ENCODE measurements around the gene DPEP3. TPM values are rescaled to one million over a fixed set of nuclear protein-coding genes. Genes with fewer than 3 reads are reported as not detected.
"Not testable (repeated sequence)": the region's sequence is repeated elsewhere in the genome, so short reads cannot be mapped to it uniquely, and the experiment has no call there.

DPEP3 gene
- total RNA-seq, 4 donors from 2014 or later: not detected

GRCh38 chr16:67977005-67977404 is 3.3 kb downstream of the DPEP3 start:
- TF ChIP-seq CTCF (IDR thresholded peaks at IDR 0.05) (no peak), POLR2A (IDR thresholded peaks at IDR 0.05) (no peak)
- 0 to 50% methylated on average over 1 to 2 of the region's 5 CpGs for WGBS, 2 donors
- H3K27me3 ChIP-seq: peaks cover 0 to 23% (median 0%) of the 10 kb centered on the region in 4 donors
- no peaks in the 10 kb centered on the region for H3K36me3 ChIP-seq
- no peaks in the 10 kb centered on the region for H3K4me1 ChIP-seq
- no peak for DNase-seq
- no peak overlapping the region for H3K4me3 ChIP-seq
- H3K9me3 ChIP-seq: no peaks in the 10 kb centered on the region
- intact Hi-C loops (cut with DNase I): no loop called here
- H3K27ac ChIP-seq: no peak overlapping the region

DNA sequence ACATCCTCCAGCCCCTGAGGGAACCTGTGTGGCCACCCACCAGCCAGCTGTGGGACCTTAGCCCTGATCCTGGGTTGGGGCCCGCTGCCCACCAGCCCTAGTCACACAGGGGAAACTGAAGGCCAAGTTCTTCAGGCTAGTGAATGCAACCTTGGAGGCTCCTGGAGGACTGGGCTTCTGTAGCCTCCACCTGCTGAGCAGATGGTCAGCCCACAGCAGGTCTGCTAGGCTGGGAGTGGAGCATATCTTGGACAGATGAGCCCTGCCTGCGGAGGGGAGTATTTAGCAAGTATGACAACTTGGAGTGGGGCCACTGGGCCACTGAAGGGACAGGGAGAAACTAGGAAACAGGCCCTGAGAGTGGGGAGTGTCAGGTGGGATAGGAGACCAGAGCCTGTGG is 4.1 kb downstream of the DPEP3 start:
- 75% methylated on average over 1 of the region's 2 CpGs; no CpG with 5 or more reads in 1 of the 2 donors for WGBS, 2 donors
- TF ChIP-seq CTCF (IDR thresholded peaks at IDR 0.05) (no peak), POLR2A (IDR thresholded peaks at IDR 0.05) (no peak)
- H3K9me3 ChIP-seq: no peaks in the 10 kb centered on the region
- no peak overlapping the region for H3K4me3 ChIP-seq
- no peak overlapping the region for H3K27ac ChIP-seq
- no peaks in the 10 kb centered on the region for H3K4me1 ChIP-seq
- intact Hi-C loops (cut with DNase I): no loop called here
- DNase-seq: no peak
- peaks cover 0 to 23% (median 0%) of the 10 kb centered on the region in 4 donors for H3K27me3 ChIP-seq
- no peaks in the 10 kb centered on the region for H3K36me3 ChIP-seq

GRCh38 chr16:67975321-67976105 is 4.8 kb downstream of the DPEP3 start:
- Histone ChIP-seq H3K27ac (no peak overlapping the region), H3K27me3 (peaks cover 0 to 16% (median 0%) of the 10 kb centered on the region in 4 donors), H3K4me3 (no peak overlapping the region), H3K4me1 (no peaks in the 10 kb centered on the region), H3K36me3 (no peaks in the 10 kb centered on the region), H3K9me3 (no peaks in the 10 kb centered on the region)
- intact Hi-C loops (cut with DNase I): no loop called here
- 64 to 82% methylated on average over 11 to 13 of the region's 14 CpGs for WGBS, 2 donors
- no peak for DNase-seq
- no peak for TF ChIP-seq POLR2A (IDR thresholded peaks at IDR 0.05)
- TF ChIP-seq CTCF (IDR thresholded peaks at IDR 0.05): no peak

DNA sequence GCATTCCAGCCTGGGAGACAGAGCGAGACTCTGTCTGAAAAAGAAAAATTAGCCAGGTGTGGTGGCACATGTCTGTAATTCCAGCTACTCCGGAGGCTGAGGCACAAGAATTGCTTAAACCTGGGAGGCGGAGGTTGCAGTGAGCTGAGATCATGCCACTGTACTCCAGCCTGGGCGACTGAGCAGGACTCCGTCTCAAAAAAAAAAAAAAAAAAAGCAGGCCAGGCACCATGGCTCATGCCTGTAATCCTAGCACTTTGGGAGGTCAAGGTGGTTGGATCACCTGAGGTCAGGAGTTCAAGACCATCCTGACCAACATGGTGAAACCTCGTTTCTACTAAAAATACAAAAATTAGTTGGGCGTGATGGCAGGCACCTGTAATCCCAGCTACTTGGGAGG is 8.0 kb downstream of the DPEP3 start:
- WGBS, 2 donors: 75 to 88% methylated on average over 6 to 7 of the region's 7 CpGs
- H3K27ac ChIP-seq; H3K4me3 ChIP-seq; H3K36me3 ChIP-seq; DNase-seq; H3K27me3 ChIP-seq; H3K9me3 ChIP-seq; intact Hi-C loops (cut with DNase I): not testable (repeated sequence)
- H3K4me1 ChIP-seq: peaks cover 1 to 25% (median 4%) of the 10 kb centered on the region in 3 donors

GRCh38 chr16:67971111-67971510 is 9.2 kb downstream of the DPEP3 start:
- H3K4me3 ChIP-seq: no peak overlapping the region
- TF ChIP-seq CTCF (IDR thresholded peaks at IDR 0.05): no peak
- no peak for TF ChIP-seq POLR2A (IDR thresholded peaks at IDR 0.05)
- DNase-seq: no peak
- H3K27ac ChIP-seq: no peak overlapping the region
- WGBS, 2 donors: 92 to 97% methylated on average over 7 to 9 of the region's 9 CpGs
- intact Hi-C loops (cut with DNase I): no loop called here
- H3K27me3 ChIP-seq: no peaks in the 10 kb centered on the region
- no peaks in the 10 kb centered on the region for H3K9me3 ChIP-seq
- peaks cover 13 to 36% (median 16%) of the 10 kb centered on the region in 3 donors for H3K4me1 ChIP-seq
- H3K36me3 ChIP-seq: no peaks in the 10 kb centered on the region

Measured in esophagus squamous epithelium (tissue), 5 donors.